Activated B cell treated with CpG ODN at 0.5 μM for 24 hours (primary cell): ENCODE measurements around the gene PEPD. TPM values are rescaled to one million over a fixed set of nuclear protein-coding genes. Genes with fewer than 3 reads are reported as not detected.

Source experiments
- ATAC-seq: fragments of 200-7000 bp; cut with Tn5 transposase; one replicate; pipeline ENCODE4 v1.10.0; 2021; ENCODE audit warnings: low read depth, mild to moderate bottlenecking, moderate library complexity
- CTCF ChIA-PET: fragments of 350-600 bp; sonication (Branson Sonifier 250); formaldehyde crosslinking; loops from one replicate; lab custom pipeline; 2021; ENCODE audit warnings: antibody characterized with exemption; lab: Charles Lee
- POLR2A ChIA-PET: fragments of 350-600 bp; sonication (Branson Sonifier 250); formaldehyde crosslinking; loops from one replicate; lab custom pipeline; 2021; ENCODE audit warnings: antibody characterized with exemption; lab: Charles Lee
- DNase-seq: peaks from one replicate; pipeline ENCODE4 v3.0.0; 2022
- H3K27ac Mint-ChIP-seq: one replicate; pipeline ENCODE4 v1.8.0; 2020; ENCODE audit warnings: mixed read lengths
- H3K27me3 Mint-ChIP-seq: one replicate; pipeline ENCODE4 v1.8.0; 2021; ENCODE audit warnings: mixed read lengths
- H3K36me3 Mint-ChIP-seq: one replicate; pipeline ENCODE4 v1.8.0; 2021; ENCODE audit warnings: low read depth, mixed read lengths
- H3K4me1 Mint-ChIP-seq: one replicate; pipeline ENCODE4 v1.8.0; 2021; ENCODE audit warnings: mixed read lengths
- H3K4me3 Mint-ChIP-seq: one replicate; pipeline ENCODE4 v1.8.0; 2020; ENCODE audit warnings: mild to moderate bottlenecking, mixed read lengths
- H3K9me3 Mint-ChIP-seq: one replicate; pipeline ENCODE4 v1.8.0; 2020; ENCODE audit warnings: mixed read lengths
- intact Hi-C: fragments of 100-400 bp; cut with micrococcal nuclease; formaldehyde crosslinking; loops from one replicate; pipeline ENCODE4 v1.15.1; 2024
- total RNA-seq: library from RNA; stranded (reverse); gene quantifications from 2 replicates; pipeline ENCODE4 v1.2.3, GENCODE V29; 2022
- TF ChIP-seq, protein P1 (sequence below): fragments of 200-600 bp; IDR thresholded peaks from one replicate; pipeline ENCODE4 v1.8.0; 2022; ENCODE audit warnings: antibody characterized with exemption, mild to moderate bottlenecking

Gene PEPD
- total RNA-seq, 1 donor from 2014 or later, result 49.1 TPM

DNA sequence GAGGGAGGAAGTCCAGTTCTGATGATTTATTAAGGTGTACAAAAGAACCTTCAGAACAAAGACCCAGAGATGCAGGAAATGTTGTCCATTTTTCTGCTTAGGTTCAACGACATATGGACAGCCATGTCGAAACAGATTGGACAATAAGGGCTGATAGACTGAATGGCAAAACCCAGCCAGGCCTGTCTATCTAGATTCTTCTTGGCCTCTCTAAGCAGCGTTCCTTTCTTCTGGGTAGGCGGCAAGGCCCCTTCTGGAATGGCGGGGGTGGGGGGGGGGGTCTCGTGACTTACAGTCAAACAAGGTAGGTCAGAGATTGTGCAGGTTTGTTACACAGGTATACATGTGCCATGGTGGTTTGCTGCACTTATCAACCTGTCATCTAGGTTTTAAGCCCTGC, 39.7 kb upstream of the PEPD start:
- peaks cover 6% of the 10 kb centered on the region for H3K27me3 Mint-ChIP-seq
- H3K36me3 Mint-ChIP-seq, result no peaks in the 10 kb centered on the region
- ATAC-seq (no peak), DNase-seq (no peak)
- no peak overlapping the region for H3K4me3 Mint-ChIP-seq
- H3K4me1 Mint-ChIP-seq, result no peaks in the 10 kb centered on the region
- H3K27ac Mint-ChIP-seq, result no peak overlapping the region
- ChIA-PET CTCF (no interaction called here), POLR2A (no interaction called here)
- no peaks in the 10 kb centered on the region for H3K9me3 Mint-ChIP-seq
- TF ChIP-seq, protein P1, sequence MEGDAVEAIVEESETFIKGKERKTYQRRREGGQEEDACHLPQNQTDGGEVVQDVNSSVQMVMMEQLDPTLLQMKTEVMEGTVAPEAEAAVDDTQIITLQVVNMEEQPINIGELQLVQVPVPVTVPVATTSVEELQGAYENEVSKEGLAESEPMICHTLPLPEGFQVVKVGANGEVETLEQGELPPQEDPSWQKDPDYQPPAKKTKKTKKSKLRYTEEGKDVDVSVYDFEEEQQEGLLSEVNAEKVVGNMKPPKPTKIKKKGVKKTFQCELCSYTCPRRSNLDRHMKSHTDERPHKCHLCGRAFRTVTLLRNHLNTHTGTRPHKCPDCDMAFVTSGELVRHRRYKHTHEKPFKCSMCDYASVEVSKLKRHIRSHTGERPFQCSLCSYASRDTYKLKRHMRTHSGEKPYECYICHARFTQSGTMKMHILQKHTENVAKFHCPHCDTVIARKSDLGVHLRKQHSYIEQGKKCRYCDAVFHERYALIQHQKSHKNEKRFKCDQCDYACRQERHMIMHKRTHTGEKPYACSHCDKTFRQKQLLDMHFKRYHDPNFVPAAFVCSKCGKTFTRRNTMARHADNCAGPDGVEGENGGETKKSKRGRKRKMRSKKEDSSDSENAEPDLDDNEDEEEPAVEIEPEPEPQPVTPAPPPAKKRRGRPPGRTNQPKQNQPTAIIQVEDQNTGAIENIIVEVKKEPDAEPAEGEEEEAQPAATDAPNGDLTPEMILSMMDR, result no peak
- intact Hi-C loops, result no loop called here

DNA sequence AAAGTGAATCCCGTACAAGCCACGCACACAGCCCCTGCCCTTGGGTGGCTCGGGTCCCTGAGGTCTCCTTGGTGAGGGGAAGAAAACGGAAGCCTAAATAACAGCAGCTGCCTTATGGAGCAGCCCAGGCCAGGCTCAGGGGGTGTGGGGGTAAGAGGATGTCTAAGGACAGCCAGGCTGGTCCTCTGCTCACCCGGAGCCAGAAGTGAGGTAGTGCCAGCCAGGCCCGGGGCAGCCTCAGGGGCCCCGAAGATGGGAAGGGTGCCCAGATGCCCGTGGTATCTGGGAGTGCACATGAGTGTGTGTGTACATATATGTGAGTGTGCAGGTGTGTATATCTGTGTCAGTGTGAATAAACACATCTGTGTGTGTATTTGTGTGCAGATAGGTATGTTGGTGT, 38.4 kb upstream of the PEPD start:
- Mint-ChIP-seq H3K4me1 (no peaks in the 10 kb centered on the region), H3K9me3 (no peaks in the 10 kb centered on the region), H3K27ac (no peak overlapping the region), H3K27me3 (peaks cover 4% of the 10 kb centered on the region), H3K36me3 (no peaks in the 10 kb centered on the region), H3K4me3 (no peak overlapping the region)
- POLR2A ChIA-PET, result no interaction called here
- ATAC-seq, result no peak
- TF ChIP-seq, protein P1, result no peak
- no peak for DNase-seq
- CTCF ChIA-PET, result no interaction called here
- intact Hi-C loops, result no loop called here

DNA sequence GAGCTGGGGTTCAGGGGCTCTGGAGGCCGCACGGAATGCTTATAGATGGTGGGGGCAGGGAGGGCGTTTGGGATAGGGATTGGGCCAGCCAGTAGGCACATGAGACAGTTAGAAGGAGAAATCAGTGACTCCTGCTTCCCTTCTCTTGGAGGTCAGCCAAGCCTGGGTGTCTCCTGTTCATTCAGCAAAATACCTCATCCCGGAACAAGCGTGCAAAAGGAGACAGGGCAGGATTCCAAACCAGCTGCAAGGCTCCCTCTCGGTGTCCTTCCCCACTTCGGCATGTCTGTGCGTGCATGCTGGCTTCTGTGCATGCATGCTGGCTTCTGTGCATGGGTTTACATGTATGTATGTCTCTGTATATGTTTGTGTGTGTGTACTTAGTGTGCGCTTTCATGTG, 37.3 kb upstream of the PEPD start:
- intact Hi-C loops, result no loop called here
- TF ChIP-seq, protein P1, result no peak
- H3K4me1 Mint-ChIP-seq, result no peaks in the 10 kb centered on the region
- POLR2A ChIA-PET, result no interaction called here
- no peak for ATAC-seq
- no peaks in the 10 kb centered on the region for H3K36me3 Mint-ChIP-seq
- H3K9me3 Mint-ChIP-seq, result no peaks in the 10 kb centered on the region
- DNase-seq, result no peak
- CTCF ChIA-PET, result no interaction called here
- no peak overlapping the region for H3K27ac Mint-ChIP-seq
- H3K27me3 Mint-ChIP-seq, result peaks cover 1% of the 10 kb centered on the region
- H3K4me3 Mint-ChIP-seq, result no peak overlapping the region

DNA sequence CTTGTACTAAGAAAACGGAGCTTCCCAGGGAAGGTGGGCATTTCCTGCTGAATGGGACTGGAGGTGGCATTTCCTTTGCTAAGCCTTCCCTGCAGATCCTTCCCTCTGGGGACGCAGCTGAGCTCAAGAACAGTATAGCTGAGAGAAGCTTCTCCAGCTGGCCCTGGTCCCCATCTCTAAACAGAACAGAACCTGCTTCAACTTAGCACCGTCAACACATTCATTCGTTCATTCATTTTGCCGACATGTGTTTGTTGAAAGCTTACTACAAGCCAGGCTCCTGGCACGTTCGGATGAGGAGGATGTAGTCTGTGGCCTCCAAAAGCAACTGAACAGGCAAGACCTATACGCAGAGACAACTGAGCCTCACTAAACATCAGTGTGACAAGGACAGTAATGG, 36.6 kb upstream of the PEPD start:
- CTCF ChIA-PET, result no interaction called here
- DNase-seq, result no peak
- Mint-ChIP-seq H3K4me1 (no peaks in the 10 kb centered on the region), H3K36me3 (no peaks in the 10 kb centered on the region), H3K27me3 (peaks cover 1% of the 10 kb centered on the region), H3K9me3 (no peaks in the 10 kb centered on the region), H3K27ac (no peak overlapping the region), H3K4me3 (no peak overlapping the region)
- POLR2A ChIA-PET, result no interaction called here
- TF ChIP-seq, protein P1, result no peak
- ATAC-seq, result no peak
- intact Hi-C loops, result no loop called here

DNA sequence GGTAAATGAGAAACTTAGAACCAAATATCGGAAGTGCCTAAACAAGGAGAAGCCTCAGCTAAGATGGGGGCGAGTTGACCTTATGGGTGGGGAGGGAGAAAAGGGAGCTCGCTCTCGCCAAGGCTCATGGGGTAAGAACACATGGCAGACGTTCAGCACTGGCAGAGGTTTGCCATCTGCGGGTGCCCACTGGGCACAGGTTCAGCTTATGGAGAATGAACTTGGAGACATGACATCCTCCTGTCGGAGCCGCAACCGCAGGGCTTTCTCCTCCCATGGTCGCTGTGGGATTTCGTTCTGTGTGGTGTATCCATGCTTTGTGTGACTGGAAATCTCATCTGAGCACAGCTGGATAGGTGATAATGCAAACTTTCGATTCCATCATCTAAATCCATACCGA, 36.1 kb upstream of the PEPD start:
- TF ChIP-seq, protein P1, result no peak
- DNase-seq (no peak), ATAC-seq (no peak)
- no peaks in the 10 kb centered on the region for H3K4me1 Mint-ChIP-seq
- CTCF ChIA-PET, result no interaction called here
- H3K27ac Mint-ChIP-seq, result no peak overlapping the region
- H3K36me3 Mint-ChIP-seq, result no peaks in the 10 kb centered on the region
- POLR2A ChIA-PET, result no interaction called here
- intact Hi-C loops, result no loop called here
- H3K27me3 Mint-ChIP-seq, result peaks cover 1% of the 10 kb centered on the region
- no peaks in the 10 kb centered on the region for H3K9me3 Mint-ChIP-seq
- no peak overlapping the region for H3K4me3 Mint-ChIP-seq
